ENCODE results near the gene TSEN15. TPM values are rescaled to one million over a fixed set of nuclear protein-coding genes. Genes with fewer than 3 reads are reported as not detected.
A peak's percentile ranks its signal among the peaks of the same experiment; 100 is the strongest.
"Not testable (repeated sequence)": the region's sequence is repeated elsewhere in the genome, so short reads cannot be mapped to it uniquely, and the experiment has no call there.

The TSEN15 gene
- total and polyA plus RNA-seq, 2 of the 8 experiments (the other 6 are each of a cell fraction or from before 2014, with no cell fraction given) = 23.4 to 31.4 TPM

- TF ChIP-seq CHD2 (IDR thresholded peaks at IDR 0.05; ENCODE audit: low read length) (no peak), NANOG (IDR thresholded peaks at IDR 0.05; ENCODE audit: insufficient read depth, low read depth, low read length, poor library complexity, severe bottlenecking) (no peak), TAF7 (optimal IDR thresholded peaks at IDR 0.05; ENCODE audit: borderline replicate concordance, low read depth, low read length) (no peak), SP4 (IDR thresholded peaks at IDR 0.05; ENCODE audit: low read length) (no peak)
Observed at GRCh38 chr1:184044603-184045376, 6.7 kb upstream of the TSEN15 start (continued).

GRCh38 chr1:184047541-184047940 is 4.0 kb upstream of the TSEN15 start:
- H2BK5ac ChIP-seq (ENCODE audit: low read depth, low read length); H2BK15ac ChIP-seq (ENCODE audit: low read length); H4K91ac ChIP-seq (replicated peaks; ENCODE audit: insufficient read length, low read length); H2AFZ ChIP-seq (ENCODE audit: low read length); CTCF ChIA-PET (ENCODE audit: partially characterized antibody); H4K5ac ChIP-seq (ENCODE audit: insufficient read length, low read depth, low read length); H3K4me3 ChIP-seq (ENCODE audit: extremely low read depth in 1 of 4, insufficient read depth in 2 of 4, low read depth in 3 of 4, low read length in 4 of 4); H3K9me3 ChIP-seq (ENCODE audit: insufficient read depth in 2 of 2, low read depth in 1 of 2, low read length in 1 of 2); H3K18ac ChIP-seq (ENCODE audit: extremely low read depth, low read length); H2BK120ac ChIP-seq (replicated peaks; ENCODE audit: low read depth, low read length); H4K20me1 ChIP-seq (replicated peaks in 1 of 2; ENCODE audit: control insufficient read depth in 1 of 2, insufficient read depth in 2 of 2, low read length in 2 of 2); POLR2A ChIA-PET (ENCODE audit: partially characterized antibody); H2BK20ac ChIP-seq (ENCODE audit: low read length); H2AK5ac ChIP-seq (ENCODE audit: low read depth, low read length); H3K79me2 ChIP-seq (ENCODE audit: control insufficient read depth in 1 of 2, insufficient read depth in 2 of 2, low read length in 2 of 2); H3K23me2 ChIP-seq (ENCODE audit: low read depth, low read length); H3K4ac ChIP-seq (replicated peaks; ENCODE audit: insufficient read length, low read depth, low read length); H3K79me1 ChIP-seq (ENCODE audit: low read depth, low read length); H3K36me3 ChIP-seq (ENCODE audit: control insufficient read depth in 2 of 4, insufficient read depth in 4 of 4, low read length in 3 of 4); H3K27me3 ChIP-seq (replicated peaks in 1 of 4; ENCODE audit: control insufficient read depth in 3 of 4, extremely low read depth in 1 of 4, insufficient read depth in 3 of 4, low read length in 3 of 4); H3K27ac ChIP-seq (ENCODE audit: low read depth, low read length); DNase-seq (ENCODE audit: low read depth in 1 of 2, low spot score in 2 of 2); H3K9ac ChIP-seq (replicated peaks in 1 of 4; ENCODE audit: extremely low read depth in 1 of 4, low read depth in 3 of 4, low read length in 3 of 4); H4K8ac ChIP-seq (ENCODE audit: extremely low read depth, insufficient read depth, low read length); H3K23ac ChIP-seq (ENCODE audit: insufficient read length); FAIRE-seq; H3K14ac ChIP-seq (ENCODE audit: insufficient read length); H3K56ac ChIP-seq (replicated peaks; ENCODE audit: insufficient read length, low read depth, low read length): not testable (repeated sequence)
- Histone ChIP-seq H3K4me1 (replicated peaks in 1 of 4; ENCODE audit: control insufficient read depth in 3 of 4, insufficient read depth in 4 of 4, low read length in 3 of 4) (peaks cover 6 to 14% (median 8%) of the 10 kb centered on the region in 4 experiments; a peak in 6 of 7 replicates), H3K4me2 (ENCODE audit: insufficient read depth in 1 of 2, low read depth in 2 of 2, low read length in 2 of 2) (peak overlapping the region in 1 of 2 experiments; percentile 10; a peak in 1 of 4 replicates), H2BK12ac (ENCODE audit: low read depth, low read length) (0 out of 2 replicates have a peak overlapping the region, but pooled peaks have one; percentile 53)
- WGBS, 2 experiments (ENCODE audit: extremely low coverage in 1 of 2, insufficient coverage in 1 of 2, insufficient read length in 1 of 2, insufficient replicate concordance in 2 of 2, low coverage in 1 of 2, low lambda C conversion rate in 2 of 2, missing lambda C conversion rate in 1 of 2) = 36% methylated on average over 3 of the region's 5 CpGs; no CpG with 5 or more reads in 1 of the 2 experiments

Measured in H1 (cell line).